Islet of Langerhans (tissue), 1 donor: ENCODE results near the gene CSRP2.

Experiments used
- FAIRE-seq: peaks from one replicate; lab custom pipeline; 2011; peaks lifted over from hg19 to GRCh38; lab: Jason Lieb, UNC

Gene CSRP2

DNA sequence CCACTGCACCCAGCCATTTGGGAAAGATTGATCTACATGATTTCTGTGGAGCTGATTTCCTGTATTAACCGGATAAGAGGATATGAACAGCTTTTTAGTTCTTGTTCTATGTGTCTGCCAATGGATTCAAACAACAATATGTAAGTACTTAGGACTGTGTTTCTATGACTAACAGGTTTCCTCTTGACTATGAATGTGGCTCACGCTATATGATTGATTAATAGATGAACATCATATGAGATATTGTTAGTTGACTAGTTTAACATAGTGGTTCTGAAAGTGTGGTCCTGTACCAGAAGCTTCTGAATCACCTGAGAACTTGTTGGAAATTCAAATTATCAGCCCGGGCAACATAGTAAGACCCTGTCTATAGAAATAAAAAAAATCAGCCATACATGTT is 12.8 kb upstream of the CSRP2 start:
- no peak for FAIRE-seq

DNA sequence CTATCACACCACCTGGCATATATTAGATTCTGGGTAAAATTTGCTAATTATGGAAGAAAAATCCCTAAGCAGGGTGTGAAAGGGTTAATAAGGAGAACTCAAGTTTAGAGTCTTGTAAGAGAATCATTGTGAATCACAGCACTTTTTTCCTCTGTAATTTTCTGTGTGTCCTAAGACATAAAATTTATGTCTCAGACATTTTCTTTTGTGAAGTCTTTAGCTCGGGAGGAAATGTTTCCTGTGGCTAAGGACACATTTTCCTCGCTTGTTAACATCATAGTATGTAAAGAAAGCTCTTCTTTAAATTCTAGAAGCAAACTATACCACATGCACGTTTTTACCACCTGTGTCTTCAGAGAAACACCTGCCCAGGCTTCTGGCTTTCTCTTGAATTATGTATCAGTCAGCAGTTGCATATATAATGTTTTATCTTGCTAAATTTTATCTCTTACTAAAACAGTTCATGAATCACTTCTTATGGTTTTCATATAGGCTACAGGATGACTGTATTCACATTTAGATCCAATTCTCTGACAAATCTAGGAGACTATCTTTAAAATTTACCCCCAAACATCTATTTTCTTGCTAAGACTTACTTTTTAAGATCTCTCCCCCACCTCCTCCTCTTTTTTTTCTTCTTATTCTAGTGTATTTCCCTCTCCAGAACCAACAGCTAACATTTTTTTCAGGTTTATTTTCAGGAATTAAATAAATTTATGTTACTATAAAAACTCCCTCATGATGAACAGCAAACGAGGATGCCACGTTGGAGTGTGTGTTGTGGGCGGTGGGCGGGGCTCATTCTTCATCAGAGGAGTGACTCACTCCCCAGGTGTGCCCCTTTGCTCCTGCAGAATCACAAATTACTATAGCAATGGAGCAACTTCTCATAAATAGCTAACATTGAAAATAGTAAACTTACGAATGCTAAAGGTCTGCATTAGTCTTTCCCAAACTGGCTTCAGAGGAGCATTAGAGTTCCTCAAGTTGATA is 11.6 kb upstream of the CSRP2 start:
- FAIRE-seq = no peak

DNA sequence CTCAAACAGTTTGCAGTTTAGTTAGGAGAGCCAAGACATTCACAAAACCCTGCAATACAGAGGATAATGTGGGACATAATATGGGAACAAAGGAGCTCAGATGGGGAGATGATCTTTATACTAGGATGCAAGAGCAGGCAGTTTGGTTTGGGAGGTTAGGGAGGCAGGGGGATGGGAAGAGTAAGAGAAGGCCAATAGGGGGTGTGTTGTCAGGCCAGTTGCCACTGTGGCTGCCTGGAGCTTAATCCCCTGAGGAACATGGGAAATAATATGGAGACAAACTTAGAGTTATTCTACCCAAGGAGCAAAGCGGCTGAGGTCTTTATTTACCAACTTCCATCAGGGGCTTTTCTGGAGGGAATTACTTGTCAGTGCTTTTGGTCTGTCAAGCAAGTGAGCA is 10.0 kb upstream of the CSRP2 start:
- FAIRE-seq = no peak

DNA sequence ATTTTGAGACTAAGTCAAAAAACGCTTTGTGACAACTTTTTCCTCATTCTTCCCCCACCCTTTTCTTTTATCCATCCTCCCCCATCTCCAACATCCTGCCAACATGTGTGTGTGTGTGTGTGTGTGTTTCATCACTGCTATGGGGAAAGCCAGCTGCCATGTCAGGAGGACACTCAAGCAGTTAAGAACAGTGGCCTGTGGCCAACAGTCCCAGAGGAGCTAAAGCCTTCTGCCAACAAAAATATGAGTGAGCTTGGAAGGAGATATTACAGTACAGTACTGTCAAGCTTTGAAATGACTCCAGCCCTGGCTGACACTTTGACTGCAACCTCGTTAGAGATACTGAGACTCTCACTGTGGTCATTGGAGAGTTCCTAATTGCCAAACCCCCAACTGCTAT is 5.0 kb upstream of the CSRP2 start:
- FAIRE-seq = no peak

DNA sequence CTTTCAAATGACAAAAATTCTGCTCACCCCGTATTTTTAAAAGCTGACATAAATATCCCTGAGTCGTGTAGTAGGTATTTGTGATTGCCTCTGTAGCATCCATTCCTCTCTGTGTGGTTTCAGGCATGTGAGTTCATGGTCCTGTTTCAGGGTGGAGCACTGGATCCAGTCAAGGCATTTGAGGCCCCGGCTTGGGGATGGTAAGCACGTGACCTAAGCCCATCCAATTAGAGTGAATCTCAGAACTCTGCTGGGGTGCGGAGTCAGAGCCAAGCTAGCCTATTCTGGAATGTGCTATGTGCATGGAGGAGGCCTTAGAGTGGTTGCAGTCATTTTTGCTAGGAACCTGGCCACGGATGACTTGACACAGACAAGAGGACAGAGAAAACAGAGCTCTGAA is 4.3 kb upstream of the CSRP2 start:
- no peak for FAIRE-seq

DNA sequence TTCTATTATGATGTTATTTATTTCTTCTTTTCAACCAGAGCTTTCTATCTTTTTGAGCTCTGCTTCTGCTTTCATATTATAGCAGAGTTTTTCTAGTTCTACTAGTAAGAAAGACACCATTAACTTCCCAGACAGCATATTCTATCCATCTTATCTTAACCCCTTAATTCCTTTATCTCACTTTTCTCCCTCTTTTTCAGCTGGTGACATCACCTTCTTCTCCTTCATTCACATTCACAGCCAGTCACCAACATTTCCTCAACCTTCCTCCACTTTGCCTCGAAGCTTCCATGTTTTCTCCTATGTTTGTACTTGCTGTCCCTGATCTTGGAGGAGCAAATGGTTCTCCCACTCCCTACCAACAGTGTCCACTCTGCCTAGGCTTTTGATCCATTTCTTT is 3.5 kb upstream of the CSRP2 start:
- no peak for FAIRE-seq

DNA sequence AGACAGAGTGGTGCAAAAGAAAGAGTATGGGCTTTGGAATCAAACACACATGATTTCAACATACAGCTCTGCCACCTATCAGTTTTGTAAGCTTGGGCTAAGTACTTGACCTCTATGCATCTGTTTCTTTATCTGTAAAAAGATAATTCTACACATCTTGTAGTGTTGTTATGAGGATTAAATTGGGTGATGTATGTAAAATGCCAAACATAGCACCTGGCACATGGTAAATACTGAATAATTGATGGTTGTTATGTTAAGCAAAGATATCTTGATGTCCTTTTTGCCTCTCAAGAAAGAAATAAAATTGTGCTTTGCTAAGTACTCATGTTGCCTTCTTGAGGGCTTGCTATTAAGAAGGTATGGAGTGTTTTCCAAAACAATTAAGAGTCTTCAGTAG is 2.3 kb upstream of the CSRP2 start:
- FAIRE-seq = no peak

DNA sequence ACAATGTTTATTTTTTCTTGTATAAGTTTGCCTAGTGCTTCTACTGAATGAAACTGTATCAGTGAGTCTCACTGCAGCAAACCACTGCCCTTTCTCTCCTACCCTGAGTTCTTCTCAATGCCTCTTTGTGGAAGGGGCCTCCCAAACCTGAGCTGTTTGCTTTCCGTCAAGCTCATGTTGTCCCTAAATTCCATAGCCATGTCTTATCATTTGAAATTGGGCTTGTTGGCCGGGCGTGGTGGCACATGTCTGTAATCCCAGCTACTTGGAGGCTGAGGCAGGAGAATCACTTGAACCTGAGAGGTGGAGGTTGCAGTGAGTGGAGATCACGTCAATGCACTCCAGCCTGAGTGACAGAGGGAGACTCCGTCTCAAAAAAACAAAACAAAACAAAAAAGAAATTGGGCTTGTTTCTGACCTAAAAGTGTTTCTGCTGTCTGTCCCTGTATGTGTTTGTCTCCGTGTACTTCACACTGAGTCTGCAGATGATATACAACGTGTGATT is 1.8 kb upstream of the CSRP2 start:
- no peak for FAIRE-seq

DNA sequence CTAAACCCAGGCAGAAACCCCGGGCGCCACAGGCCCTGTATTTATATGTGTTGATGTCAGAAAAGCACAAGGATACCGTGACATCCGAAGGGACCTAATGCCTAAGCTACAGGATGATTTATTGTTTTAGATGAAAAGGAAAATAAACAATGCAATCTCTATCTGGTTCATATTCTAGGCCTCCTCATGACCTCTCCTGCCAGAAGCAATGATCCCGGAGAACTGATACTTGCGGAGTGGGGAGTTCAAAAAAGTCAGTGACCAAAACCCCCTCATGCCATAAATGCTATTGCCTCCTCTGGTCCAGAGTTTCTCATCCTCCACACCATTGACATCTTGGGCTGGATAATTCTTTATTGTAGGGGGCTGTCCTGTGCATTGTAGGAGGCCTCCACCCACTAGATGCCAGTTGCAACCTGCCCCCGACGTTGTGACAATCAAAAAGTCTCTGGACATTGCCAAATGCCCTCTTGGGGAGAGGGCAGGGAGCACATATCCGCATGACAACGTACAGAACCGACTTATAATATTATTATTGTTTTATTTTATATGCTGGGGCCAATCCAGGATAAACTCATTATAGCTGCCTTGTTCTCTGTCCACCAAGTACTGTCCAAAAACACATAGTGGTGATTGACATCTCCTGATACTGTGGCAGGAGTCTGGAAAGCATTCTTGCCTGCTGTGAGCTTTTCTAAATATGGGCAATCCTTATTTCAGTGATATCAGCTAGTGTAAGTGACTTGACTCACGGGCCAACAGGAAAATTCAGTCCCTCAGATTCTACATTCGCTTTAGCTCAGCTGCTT is 1.1 kb upstream of the CSRP2 start:
- FAIRE-seq = no peak

DNA sequence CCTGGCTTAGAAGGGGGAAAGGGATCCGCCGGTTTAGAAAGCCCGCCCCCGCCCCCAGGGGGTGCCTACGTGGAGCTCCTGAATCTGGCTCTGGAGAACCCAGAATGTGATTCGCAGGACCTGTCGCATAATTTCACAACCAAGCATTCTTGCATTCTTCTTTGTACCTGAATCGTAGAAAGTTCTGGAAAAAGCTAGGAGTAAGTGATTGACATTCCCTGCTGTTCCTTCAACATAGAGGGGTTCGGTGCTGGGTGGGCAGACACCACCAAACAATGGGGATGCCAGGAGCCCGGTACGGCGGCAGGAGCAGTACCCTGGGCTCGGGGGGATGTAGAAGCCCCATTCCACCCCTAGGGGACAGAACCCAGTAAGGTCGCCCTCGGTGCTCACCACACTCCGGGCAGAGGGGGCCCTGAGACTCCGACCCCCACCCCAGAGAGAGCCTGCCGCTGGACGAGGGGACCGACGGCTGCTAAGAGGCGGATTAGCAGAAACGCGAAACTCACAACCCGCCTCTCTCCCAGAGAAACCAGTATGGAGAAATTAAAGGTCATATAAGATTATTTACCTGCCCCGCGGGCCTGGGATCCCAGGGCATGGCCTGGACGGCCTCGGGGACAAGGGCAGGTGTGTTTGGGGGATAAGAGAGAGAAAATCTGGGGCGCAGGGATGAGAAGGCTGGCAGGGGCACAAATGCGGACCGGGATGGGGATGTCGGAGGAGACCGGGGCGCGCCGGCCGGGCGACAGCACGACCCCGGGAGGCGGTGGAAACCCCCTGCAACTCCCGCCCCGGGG is 520 bp downstream of the CSRP2 start:
- FAIRE-seq = no peak

DNA sequence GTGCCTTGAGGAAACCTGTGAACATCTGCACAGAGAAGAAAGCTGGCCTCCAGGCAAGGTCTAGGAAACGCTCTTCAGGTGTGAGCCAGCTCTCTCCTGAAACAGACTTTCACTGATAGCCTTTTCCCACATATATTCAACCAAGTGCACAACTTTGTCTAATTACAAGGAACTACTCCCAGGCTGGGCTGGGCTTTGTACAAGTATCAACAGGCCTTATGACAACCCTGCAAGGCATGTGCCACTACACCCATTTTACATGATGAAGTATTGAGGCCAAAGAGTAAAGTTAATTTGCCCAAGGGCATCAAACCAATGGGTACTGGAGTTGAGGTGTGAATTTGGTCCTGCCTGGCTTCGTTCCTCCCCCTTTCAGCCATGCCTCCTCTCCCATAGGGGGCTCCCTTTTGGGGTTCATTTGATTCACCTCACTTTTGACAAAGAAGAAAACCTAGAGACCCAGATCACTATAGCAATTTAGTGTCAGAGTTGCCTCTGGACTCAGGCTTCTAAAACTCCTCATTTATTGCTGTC is 2.1 kb downstream of the CSRP2 start:
- no peak for FAIRE-seq

DNA sequence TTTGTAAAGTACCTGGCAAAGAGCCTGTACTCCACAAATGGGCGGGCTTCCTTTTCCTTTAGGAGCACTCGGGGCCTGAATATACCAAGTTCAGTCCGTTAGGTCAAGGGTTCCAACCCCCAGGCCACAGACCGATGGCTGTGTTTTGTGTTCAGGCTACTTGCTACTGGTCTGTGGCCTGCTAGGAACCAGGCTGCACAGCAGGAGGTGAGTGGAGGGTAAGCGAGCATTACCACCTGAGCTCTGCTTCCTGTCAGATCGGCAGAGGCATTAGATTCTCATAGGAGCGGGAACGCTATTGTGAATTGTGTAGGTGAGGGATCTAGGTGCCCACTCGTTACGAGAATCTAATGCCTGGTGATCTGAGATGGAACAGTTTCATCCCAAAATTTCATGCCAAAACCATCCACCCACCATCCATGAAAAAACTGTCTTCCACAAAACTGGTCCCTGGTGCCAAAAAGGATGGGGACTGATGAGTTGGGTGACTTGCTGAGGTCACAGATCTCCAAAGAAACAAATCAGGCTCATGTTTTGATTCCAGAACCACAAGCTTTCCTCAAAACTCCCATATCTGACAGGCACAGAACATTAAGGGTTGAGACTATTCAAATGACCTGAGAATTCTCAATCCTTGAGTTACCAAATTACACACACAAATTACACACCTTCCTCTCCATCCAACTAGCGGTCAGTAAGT is 4.2 kb downstream of the CSRP2 start:
- FAIRE-seq = no peak

DNA sequence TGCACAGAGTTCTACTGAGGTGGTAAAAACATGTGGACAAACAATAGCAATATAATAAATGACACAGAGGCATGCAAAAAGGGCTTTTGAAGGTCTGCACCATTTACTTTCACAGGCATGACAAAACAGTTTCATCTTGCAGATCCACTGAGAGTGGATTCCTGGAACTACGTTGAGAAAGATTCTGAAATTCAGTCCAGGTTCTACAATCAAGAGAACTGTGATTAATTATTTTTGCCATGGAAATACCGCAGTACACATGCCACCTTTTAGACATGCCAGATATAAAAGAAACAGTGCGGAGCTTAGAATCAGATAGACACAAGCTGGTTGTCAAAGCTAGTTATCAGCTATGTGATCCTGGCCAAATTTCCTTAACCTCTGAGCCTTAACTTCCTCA is 4.8 kb downstream of the CSRP2 start:
- FAIRE-seq = no peak

DNA sequence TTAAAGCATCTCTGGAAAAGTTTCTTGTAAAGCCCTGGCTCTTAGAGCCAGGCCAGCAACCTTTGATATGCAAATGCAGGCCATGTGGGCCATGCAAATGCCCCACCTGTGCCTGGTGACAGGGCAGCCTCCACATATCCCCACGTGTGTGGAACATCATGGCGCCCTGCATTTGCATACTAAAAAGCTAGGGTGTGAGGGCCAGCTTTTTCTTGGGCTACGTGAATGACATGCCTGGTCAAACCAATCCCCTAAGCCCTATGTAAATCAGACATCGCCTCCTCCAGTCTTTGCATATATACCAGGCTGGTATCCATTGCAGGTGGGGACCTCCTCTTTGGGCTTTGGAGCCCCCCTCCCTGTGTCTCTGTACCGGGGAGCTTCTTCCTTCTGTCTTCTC is 6.4 kb downstream of the CSRP2 start:
- FAIRE-seq = no peak

DNA sequence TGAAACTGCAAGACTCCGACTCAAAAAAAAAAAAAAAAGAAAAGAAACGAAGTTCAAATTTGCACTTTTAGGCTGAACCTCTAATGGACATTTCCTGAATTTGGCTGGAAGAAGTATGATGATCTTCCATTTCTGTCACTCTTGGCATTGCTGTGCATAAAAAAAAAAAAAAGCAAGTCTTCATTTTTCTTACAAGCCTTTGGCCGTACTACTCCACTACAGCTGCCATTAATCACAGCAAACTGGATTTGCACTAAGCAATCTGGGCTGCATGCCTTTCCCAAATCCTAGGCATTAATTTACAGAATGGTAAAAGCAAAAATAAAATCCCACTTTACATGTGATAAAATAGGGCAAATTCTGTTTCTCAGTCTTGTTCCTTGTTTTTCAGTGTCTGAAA is 7.1 kb downstream of the CSRP2 start:
- FAIRE-seq = no peak

DNA sequence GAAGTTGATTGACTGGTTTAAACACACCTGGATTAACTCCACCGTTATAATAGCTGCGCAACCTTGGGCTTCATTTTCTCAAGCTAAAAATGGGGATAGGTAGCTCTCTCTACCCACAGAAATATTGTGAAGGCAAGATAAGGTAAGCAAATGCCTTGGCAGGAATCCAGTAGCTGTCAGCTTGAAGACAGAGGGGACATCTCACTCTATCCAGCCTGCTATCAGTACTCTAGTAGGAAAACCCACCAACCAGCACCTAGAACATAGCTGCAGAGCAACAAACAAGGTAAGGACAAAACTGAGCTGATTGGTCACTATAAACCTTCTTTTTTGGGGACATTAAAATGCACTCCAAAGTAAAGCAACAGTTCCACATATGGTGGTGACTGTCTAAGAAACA is 7.7 kb downstream of the CSRP2 start:
- no peak for FAIRE-seq

DNA sequence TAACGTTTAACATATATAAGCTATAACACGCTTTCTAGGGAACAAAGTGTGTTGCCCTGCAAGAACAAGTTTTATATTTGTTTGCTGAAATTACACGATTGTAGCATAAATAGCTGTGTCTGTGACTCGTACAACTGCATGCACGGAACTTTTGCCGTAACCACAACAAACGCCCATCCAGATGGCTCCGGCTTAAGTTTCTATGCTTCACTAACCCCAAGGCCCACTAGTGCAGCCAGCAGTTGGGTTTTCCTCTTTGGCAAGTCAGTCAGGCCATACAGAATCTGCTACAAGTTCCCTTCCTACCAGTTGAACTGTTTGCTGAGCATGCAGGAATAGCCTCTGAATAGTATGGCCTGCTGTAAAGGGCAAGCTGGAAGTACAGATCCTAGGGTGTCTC is 12.1 kb downstream of the CSRP2 start:
- no peak for FAIRE-seq

DNA sequence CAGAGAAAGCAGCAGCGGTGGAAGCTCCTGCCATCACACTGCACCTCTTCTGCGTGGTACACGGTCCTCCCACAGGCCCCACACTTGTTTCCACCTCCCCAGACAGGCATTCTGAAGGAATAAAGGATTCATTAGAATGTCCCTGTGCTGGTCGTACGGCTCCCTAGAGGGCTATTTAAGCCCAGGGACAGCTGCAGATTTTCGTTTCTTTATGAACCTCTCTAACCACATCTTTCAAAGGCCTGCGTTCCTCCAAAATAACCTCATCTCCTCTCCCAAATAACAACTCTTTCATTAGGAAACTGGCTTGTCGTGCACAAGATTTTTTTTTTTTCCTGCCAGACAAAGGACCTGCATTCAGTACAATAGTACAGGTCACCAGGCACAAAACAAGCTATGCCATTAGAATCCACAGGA is 12.7 kb downstream of the CSRP2 start:
- FAIRE-seq = no peak

DNA sequence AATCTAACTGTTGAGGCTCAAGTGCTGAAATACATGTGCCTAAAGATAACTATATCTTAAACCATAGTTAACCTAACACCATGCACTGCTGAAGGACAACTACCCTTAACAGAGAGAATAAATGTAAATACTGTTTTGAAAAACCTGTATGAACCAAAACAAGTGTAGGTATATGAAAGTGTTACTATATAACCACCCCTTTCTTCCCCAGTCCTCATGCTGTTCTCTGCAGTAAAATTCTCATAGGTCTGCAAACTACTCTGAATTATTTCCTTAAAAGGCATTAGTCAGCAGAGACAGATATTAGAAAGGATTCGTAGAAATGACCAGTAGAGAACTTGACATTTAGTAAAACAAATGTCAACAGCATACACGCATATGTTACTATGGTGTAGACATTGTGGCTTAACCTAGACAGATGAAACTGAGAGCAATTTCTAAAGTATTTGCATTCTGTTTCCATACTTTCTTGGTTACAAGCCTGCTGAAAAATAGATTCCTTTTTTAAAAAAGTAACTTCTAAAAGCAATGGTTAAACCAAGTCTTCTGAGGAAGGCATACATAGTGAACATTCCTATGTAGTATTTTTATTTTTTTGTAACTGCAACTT is 13.9 kb downstream of the CSRP2 start:
- no peak for FAIRE-seq

DNA sequence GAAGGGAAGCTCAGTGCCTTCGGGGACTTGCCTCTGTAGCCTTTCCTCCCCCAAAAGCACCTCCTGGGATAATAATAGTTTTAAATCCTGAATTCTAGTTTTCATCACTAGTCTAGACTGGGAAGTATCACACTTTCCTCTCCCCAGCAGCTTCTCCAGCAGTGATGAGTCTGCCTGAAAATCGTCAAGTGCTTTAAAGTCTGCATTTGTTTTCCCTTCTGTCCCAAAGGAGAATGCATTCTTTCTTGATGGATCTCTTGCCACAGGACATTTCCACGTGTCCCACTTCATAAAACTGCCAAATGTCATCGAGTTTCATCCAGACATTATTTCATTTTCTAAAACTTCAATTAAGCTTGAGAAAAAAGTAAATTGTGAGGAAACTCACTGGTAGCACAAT is 15.0 kb downstream of the CSRP2 start:
- no peak for FAIRE-seq
